HG03460 (cell line): ENCODE data around the gene MAP3K8.

Source experiments
- ATAC-seq: cut with Tn5 transposase; IDR thresholded peaks from one replicate; pipeline ENCODE4 v1.9.1; 2021; ENCODE audit not compliant: unreplicated experiment

The MAP3K8 gene

DNA sequence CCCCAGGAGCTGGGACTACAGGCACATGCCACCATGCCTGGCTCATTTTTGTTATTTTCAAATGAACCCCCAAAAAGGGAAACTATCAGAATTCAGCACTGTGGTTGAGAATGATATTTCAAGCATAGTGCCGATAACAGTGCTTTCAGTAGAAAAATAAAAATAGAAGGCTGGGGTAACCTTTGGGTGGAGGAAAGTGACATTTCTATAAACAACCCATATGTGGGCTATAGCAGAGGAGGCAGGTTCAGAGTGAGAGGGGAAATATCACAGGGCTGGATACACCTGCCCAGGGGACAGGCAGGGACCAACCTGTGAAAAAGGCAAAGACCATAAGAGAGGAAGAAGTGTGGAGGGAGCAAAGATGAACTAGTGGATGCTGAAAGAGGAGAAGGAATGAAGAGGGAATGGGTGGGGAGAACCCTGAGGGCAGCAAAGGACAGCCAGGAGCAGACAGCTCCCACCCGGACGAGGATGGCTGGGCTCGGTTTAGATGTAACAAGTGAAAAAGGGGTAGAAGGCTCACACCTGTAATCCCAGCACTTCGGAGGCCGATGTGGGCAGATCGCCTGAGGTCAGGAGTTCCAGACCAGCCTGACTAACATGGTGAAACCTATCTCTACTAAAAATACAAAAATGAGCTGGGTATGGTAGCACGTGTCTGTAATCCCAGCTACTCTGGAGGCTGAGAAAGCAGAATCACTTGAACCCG, 56.5 kb downstream of the MAP3K8 start:
- peak; percentile 34 for ATAC-seq

DNA sequence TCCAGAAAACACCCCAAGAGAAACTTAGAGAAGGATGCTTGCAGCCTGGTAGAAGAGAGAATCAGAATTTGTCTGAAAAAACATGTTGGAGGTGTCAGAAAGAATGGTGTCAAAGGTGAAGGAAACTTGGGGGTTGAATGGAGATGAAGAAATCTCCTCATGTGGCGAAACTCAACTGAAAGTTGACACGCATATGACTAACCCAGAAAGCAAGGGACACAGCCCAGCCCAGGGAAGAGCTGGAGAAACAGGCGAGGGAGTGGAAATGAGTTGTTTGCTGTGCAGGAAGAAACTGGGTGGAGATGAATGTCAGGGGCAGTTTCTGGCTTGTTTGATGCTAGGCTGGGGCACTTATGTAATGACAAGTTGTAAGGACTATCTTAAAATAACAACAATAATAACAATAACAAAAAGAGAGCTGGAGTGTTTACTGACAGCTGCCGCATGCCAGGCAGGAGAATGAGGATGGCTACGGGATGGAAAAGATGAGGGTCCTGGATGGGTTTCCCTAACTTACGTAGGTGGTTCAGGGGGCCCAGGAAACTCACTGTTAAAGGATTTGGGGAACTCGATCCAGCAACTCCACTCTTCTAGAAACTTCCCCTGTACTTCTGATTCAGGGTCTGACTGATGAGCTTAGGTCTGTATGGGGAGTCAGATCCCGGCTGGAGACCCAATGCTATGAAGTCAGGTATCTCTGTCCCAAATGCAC, 57.4 kb downstream of the MAP3K8 start:
- ATAC-seq = no peak

DNA sequence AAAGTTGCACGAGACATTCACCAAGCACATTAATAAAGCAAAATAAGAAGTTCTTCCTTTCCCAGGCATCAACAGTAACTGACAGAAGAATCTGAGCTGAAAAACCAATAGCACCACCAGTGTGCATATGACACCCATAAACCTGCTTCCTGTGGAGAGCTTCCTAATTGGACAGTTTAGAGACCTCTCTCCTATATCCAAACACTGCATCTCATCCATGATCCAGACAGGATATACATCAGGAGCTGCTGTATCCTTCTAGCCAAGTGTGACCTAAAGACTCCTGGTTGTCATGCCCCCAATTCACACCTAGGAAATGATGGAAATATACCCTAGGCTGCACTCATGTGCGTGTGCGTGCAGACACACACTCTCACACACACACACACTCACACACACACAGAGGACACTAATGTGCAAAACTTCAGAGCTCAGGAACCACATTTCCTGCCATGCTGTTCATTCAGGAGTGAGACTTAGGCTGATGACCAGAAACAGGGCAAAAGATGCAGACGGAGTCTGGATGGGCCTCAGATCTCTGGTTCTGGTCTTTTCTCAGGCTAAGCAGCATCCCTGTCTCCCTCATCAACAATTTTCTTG, 58.0 kb downstream of the MAP3K8 start:
- no peak for ATAC-seq

DNA sequence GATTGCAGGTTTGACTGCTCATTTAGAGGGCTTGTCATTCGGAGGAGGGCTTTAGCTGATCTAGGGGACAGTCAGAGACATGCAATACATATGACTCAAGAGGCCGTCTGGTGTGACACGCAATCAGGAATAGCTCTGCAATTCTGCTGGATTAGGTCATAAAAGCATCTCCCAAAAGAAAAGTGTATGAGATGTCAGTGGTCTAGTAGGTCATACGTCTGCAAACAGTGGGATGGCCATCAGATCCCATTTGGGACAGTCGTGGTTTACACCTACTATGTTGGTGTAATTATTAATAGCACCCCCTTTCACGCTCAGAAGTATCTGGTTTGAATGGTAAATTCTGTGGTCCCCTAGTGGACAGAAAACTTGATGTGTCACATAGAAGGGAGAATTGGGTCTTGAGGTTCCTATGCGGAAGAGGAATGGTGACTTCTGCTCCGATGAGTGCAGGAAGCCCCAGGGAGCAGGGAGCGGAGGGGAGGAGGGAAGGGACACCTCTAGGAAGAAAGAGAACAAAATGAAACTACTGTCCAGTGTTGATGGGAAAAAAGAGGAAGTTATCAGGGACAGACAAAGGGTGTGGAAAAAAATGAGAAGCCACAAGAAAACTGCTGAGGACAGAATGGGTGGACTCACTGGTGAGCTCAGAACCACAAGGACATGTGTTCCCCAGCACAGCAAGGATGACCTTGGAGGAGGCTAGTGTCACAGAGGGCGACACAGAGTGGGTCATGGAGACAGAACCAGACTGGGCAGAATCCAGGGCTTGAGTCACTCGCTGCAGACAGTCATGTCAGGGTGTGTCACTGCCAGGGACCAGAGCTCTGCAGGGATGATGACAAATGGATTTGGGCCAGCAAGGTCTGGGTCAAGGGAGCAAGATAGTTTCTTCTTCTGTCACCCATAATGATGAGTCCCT, 59.9 kb downstream of the MAP3K8 start:
- ATAC-seq = peak; percentile 41

DNA sequence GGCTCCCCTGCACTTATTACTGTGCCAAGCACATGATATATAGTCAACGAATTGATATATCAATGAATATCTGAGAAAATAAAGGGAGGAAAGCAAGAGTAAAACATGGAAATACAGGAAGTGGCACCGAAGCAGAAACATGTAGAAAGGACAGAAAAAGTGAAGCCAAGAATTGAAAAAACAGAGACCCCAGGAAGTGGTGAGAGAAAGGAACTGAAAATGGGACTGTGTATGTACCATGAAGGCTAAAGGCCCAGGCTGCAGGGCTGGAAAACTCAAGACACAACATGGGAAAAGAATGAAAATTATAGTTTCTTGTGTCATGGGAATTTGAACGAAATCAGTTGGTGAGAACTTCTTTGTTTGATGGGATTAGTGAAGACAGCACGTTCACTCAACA, 60.6 kb downstream of the MAP3K8 start:
- no peak for ATAC-seq

DNA sequence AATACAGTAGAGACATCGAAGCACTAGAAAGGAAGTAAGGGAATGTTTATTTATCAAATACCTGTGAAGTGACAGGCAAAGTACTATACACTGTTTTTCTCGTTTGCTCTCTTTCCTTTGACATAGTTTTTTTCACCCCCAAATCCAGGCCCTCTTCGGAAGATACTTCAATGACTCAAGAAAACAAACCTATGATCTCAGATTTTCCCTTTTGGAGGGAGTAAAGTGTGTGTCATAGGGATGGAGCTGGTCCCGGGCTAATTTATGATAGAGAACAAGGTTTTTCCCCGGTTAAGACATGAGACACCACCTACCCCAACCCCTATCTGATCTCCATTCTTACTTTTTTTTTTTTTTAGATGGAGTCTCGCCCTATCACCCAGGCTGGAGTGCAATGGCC, 61.7 kb downstream of the MAP3K8 start:
- ATAC-seq = no peak

DNA sequence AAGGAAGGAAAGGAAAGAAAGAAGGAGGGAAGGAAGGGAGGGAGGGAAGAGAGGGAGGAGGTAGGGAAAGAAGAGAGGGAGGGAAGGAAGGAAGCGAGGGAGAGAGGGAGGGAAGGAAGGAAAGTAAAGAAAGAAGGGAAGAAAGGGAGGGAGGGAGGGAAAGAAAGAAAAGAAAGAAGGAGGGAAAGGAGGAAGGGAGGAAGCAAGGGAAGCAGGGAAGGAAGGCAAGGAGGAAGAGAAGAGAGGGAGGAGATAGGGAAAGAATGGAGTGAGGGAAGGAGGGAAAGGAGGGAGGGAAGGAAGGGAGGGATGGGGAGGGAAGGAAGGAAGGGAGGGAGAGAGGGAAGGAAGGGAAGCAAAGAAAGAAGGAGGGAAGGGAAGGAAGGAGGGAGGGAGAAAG, 65.8 kb downstream of the MAP3K8 start:
- ATAC-seq = no peak

DNA sequence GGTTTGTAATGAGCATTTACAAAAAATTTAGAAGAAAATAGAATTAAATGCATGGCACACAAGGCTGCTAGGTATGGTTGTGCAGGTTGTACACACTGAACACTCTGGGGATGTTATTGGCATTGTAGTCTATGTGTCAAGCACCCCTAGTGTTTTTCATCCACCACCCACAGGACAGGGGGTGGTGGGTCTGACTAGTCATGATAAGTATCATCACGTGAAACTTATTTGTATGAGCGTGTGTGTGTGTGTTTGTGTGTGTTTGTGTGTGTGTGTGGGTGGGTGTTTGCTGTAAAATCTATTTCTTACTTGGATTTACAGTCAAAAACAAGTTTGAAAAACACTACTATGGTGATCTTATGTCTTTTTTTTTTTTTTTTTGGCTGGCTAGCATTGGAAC, 66.5 kb downstream of the MAP3K8 start:
- no peak for ATAC-seq

DNA sequence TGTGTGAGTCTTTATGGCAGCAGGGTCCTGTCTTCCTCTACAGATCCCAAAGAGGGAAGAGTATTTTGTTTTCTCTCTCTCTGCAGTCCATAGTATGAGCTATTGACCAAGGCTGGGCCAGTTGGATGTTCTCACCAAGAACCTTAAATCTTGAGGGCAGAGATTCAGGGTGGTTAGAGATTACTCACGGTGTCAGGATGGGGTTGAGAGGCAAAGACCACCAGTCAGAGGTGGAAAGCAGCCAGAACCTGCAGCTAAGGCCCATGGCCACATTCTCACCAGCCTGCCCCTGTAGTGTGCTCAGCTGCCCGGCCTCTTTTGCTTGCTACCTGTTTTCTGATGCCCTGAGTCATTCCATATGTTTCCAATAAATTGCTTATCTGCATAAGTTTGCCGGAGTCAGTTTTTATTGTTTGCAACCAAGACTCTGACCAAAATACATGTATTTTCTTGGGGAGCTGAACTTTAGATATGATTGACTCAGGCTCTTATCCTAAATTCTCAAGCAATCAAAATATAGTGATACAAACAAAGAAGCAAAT, 67.0 kb downstream of the MAP3K8 start:
- no peak for ATAC-seq

DNA sequence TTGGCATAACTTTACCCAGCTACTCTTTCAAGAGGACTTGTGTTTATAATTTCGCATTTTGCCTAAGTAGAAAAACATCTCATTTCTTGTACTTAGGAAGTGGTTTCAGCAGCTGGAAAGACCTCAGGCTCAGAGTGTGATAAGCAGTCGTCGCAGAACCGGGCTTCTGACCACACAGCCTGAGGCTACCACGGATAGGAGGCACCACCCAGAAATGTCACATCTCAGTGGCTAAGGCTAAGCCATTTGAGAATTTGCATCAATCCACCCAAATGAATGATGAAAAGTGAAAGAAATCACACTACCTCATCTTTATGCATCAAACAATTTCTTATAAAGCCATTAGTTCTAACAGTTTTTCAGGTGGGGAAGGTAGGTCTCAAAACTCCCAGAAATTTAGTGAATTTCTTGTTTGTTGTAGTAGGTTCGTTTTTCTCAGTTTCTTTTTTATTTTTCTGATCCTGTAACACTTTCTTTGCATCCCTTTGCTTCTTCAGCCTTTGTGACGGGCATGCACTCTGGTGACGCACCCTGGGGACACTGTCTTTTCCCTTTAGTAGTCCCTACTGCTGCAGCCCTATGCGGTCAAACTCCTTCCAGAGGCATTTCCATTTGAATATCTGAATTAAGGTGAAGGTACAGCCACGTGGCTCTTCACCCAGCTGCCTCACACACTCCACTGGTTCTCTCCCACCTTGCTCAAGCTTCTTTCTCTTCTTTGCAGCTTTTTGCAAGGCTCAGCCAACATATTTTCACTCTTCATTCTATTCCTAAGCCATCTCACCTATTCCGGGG, 68.5 kb downstream of the MAP3K8 start:
- peak; percentile 72 for ATAC-seq

DNA sequence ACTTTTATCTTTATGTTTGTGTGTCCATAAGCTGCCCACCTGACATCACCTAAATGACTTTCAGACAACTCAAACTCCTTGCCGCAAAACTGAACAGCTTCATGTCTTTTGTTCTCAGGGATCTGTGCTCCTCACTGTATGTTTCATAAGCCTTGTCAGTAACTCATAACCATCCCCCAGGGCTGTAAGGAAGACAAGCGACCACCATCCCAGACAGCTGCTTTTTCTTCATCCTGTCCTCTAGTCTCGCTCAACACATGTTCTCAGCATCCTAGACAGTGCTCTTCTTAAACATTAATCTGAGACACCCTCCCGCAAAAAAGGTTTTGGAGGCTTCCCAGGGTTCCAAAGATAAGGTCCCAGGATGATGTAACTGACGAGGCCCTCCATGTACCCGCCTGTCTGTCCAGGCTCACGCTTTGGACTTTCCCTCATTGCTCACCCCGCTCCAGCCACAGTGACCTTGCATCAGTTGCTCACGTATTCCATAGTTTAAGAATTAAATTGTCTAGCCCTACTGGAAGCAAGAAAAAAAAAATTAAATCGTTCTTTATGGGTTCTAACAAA, 69.8 kb downstream of the MAP3K8 start:
- no peak for ATAC-seq

DNA sequence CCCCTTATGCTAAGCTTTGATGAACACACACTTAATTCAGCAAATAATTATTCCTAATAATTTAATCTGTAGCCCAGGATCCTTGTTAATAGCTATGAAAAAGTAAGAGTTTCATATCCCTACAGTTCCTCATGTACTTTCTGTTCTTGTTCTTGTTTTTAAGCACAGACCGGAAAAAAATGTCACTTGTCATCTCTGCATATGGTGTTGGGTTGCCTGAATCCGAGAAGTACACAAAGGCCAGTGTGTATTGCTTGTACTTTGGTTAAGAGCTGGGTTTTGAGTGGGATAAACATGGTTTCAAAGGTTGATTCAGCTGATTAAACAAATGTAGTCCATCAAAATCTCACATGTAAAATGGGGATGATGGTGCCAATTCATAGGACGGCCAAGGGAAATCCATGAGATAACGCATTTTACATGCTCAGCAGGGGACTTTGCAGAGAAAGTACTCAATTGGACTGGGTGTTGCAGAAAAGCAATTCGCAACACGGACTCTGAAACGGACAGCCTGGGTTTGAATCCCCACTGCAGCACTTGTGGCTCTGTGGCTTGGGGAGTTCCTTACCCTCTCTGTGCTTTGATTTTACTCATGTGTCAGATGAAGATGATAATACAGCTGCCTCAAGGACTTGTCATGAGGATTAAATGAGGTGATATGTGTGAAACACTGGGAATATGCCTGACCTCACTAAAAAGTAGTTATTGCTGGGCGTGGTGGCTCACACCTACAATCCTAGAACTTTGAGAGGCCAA, 71.7 kb downstream of the MAP3K8 start:
- no peak for ATAC-seq

DNA sequence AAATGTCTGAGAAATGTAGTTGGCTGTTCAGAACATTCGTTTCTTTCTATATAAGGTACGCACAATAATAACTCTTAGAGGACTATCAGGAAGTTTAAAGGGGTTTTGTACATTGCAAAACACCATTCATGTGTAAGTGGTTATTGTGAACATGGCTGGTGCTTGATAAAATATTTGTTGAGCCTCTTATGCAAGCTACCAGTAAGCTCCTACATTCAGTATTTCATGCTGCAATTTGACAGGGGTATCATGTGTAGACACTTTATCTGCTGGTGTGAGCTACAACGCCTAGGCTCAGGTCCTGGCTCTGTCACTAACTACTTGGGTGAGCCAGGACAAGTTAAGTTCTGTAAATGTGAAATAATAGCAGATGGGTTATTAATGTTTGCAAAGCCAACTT, 75.5 kb downstream of the MAP3K8 start:
- ATAC-seq = no peak

DNA sequence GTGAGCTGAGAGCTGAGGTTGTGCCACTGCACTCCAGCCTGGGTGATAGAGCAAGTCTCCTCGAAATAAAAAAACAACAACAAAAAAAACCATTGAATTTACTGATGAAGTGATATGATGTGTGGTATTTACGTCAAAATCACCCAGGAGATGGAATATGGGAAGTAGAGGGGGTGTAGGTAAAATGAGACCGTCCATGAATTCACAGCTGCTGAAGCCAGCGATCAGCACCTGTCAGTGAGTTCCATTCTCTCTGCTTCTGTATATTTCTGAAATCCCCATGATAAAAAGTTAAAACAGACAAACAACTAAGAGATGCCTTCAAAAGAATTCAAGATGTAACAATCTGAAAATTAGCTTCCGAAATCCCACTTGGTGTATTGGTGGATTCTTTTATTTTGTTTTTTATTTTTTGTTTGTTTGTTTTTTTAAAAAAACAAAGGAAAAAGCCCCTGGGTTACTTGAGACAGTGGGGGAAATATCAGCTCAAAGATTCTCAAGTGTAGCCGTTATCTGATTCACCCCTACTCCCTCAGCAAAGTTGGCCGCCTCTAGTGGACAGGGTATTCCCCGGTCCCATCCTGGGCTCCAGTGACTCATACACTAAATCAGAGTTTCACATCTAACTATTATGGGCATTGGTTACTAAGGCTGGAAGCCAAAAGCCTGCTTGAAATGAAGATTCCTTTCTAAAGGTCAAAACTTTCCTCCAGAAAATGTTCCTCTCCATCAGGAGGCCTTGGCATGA, 76.4 kb downstream of the MAP3K8 start:
- peak; percentile 87 for ATAC-seq

DNA sequence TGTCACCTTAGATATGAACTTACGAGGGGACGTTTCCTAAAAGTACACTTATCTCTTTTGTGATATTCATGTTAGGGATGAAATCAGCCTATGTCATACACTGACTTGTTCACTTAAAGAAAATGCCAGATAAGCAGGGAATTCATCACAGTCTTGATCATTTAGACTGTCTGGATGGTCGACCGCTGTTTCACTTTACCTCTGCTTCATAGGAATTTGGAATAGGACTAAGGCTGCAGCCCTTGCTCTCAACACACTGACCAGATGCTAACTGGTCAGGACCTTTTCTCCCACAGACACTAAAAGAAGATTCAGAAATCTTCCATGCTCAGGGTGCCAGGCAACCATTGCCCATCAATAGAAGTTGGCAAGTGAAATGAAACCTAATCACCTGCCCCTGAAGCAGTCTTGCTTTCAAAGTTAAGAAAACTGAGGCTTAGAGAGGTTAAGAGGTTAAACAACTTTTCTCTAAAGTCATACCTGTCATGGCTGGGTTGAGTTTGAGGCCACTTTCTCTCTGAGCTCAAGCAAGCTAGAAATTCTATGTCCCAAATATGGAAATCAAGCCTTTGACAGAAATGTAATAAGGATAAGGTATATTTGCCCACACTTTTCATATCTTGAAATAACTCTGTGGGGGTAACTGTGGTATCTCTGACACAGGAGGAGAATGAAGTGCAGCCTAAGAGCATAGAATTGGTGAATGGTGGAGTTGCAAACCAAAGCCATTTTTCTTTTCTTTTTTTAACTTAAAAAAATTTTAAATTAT, 77.1 kb downstream of the MAP3K8 start:
- peak; percentile 45 for ATAC-seq
